ENCODE measurements around the gene MYL7. TPM values are rescaled to one million over a fixed set of nuclear protein-coding genes. Genes with fewer than 3 reads are reported as not detected.
A peak's percentile ranks its signal among the peaks of the same experiment; 100 is the strongest.

MYL7 gene
- total and polyA plus RNA-seq, 2 of the 4 experiments (the other 2 are of a cell fraction), result 0.24 TPM; not detected in 1

DNA sequence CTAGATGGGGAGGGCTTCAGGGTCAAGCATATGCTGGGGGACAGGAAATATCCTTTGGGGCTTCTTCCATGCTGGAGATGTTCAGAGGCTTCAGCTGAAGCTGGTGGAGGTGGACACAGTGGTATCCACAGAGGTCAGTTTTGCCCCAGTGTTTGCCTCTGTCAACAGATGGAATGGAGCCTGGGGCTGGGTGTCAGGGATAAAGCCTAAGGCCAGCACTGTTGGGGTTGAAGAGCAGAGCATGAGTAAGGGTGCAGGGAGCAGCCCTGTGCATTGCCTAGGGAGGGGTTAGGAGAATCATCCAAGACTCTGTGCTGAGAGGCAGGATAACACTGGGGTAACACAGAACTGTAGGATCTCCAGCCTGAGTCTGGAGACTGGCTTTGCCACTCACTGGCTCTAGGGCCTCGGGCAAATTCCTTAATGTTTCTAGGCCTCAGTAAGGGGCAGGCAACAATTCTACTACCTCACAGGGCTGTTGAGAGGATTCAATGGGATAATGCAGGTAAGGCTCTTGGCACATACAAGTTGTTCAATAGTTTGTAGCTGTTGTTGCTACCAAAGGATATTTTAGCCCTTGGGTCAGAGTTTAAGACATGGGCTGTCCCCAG is 21.8 kb upstream of the MYL7 start (continued):
- no peak for TF ChIP-seq SMC3 (IDR thresholded peaks at IDR 0.05; ENCODE audit: low read depth, low read length)

DNA sequence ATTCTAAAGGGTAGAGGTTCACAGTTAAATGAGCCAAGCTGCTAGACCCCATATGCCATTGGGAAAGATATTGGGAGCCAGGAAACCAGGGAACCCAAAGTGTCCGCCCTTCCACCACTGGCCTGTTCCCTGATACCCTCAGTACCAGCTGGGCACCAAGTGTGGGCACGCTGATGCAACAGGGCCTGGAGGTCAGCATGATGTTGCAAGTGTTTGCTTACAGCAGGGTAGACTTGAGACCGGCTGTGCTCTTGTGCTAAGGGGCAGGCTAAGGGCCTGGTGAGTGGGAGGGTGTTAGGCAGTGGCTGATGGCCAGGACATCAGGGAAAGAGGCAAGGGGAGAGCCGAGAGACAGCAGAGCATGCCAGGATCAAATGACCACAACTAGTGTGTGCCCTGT is 21.0 kb upstream of the MYL7 start:
- Histone ChIP-seq H2BK5ac (ENCODE audit: low read depth, low read length, poor library complexity, severe bottlenecking) (peak overlapping the region; percentile 14), H3K14ac (replicated peaks; ENCODE audit: low read depth, low read length) (no peak overlapping the region), H3K27ac (ENCODE audit: insufficient read depth, low read length) (no peak overlapping the region), H3K27me3 (ENCODE audit: control insufficient read depth, insufficient read depth, low read length) (peaks cover under 1% of the 10 kb centered on the region), H2BK20ac (ENCODE audit: low read depth, low read length) (peak overlapping the region; percentile 71), H2BK120ac (ENCODE audit: low read depth, low read length) (no peak overlapping the region; the same call in 1 of the 2 replicates), H3K9me1 (ENCODE audit: insufficient read depth, low read length) (peaks cover 7% of the 10 kb centered on the region; the same call in 1 of the 2 replicates), H3K4me1 (ENCODE audit: control insufficient read depth, insufficient read depth, low read length) (peaks cover 8% of the 10 kb centered on the region), H3K23ac (ENCODE audit: low read depth, low read length) (peak overlapping the region; percentile 32; the same call in 1 of the 2 replicates), H3K9ac (ENCODE audit: low read depth, low read length) (no peak overlapping the region), H4K91ac (ENCODE audit: insufficient read depth, low read depth, low read length) (no peak overlapping the region; the same call in 1 of the 2 replicates), H4K5ac (ENCODE audit: low read depth, low read length) (no peak overlapping the region), H3K18ac (ENCODE audit: low read depth, low read length) (peak overlapping the region; percentile 64; the same call in 1 of the 2 replicates), H3K4ac (ENCODE audit: low read depth, low read length) (peak overlapping the region; percentile 35; the same call in 1 of the 2 replicates), H3K79me1 (ENCODE audit: low read depth in 1 of 2, low read length in 2 of 2) (no peaks in the 10 kb centered on the region), H3K4me2 (ENCODE audit: low read depth, low read length) (no peak overlapping the region), H3K9me3 (ENCODE audit: control insufficient read depth, insufficient read depth, low read length) (no peaks in the 10 kb centered on the region), H2AFZ (replicated peaks; ENCODE audit: low read length, poor library complexity) (no peak overlapping the region), H2AK9ac (replicated peaks; ENCODE audit: low read depth, low read length, poor library complexity) (no peak overlapping the region), H3K56ac (ENCODE audit: extremely low read depth, insufficient read depth, low read length) (no peak overlapping the region), H4K8ac (ENCODE audit: low read depth in 2 of 2, low read length in 2 of 2) (0 out of 4 replicates have a peak overlapping the region, but pooled peaks of 1 of the 2 experiments have one; percentile 62), H2BK15ac (ENCODE audit: low read depth, low read length) (0 out of 3 replicates have a peak overlapping the region, but pooled peaks have one; percentile 10), H4K20me1 (ENCODE audit: insufficient read depth, low read length) (no peaks in the 10 kb centered on the region), H2AK5ac (ENCODE audit: low read depth, low read length) (peak overlapping the region; percentile 83), H3K4me3 (ENCODE audit: insufficient read depth, low read depth, low read length) (no peak overlapping the region), H3K36me3 (ENCODE audit: control insufficient read depth, insufficient read depth, low read length) (no peaks in the 10 kb centered on the region)
- dilution Hi-C loops (cut with HindIII; ENCODE audit: low sequenced_read_pairs, unreplicated experiment) (no loop called here), intact Hi-C loops (cut with micrococcal nuclease) (no loop called here), in situ Hi-C loops (cut with MboI; ENCODE audit: low sequenced_read_pairs) (no loop called here)
- TF ChIP-seq CEBPB (IDR thresholded peaks at IDR 0.05; ENCODE audit: low read depth, low read length) (peak; percentile 33; the same call in 1 of the 2 replicates), CHD1 (IDR thresholded peaks at IDR 0.05; ENCODE audit: low read depth, low read length) (no peak)
- ATAC-seq (ENCODE audit: low read depth) (no peak), DNase-seq (no peak)
- POLR2A ChIA-PET (ENCODE audit: unreplicated experiment), result no interaction called here
- WGBS, 2 experiments (ENCODE audit: extremely low coverage in 2 of 2, insufficient read length in 1 of 2), result no CpG with 5 or more reads among the region's 4 CpGs
- CTCF ChIA-PET, result no interaction called here
- BruUV-seq (replicated peaks), result no TSS peak
